GM21381 (cell line): ENCODE results near the gene RNFT2.
A peak's percentile ranks its signal among the peaks of the same experiment; 100 is the strongest.

Experiments
- ATAC-seq: cut with Tn5 transposase; IDR thresholded peaks from one replicate; pipeline ENCODE4 v1.9.1; 2021; ENCODE audit warnings: mild to moderate bottlenecking, moderate library complexity; ENCODE audit not compliant: unreplicated experiment

The RNFT2 gene

GRCh38 chr12:116821291-116821690 is 83.2 kb downstream of the RNFT2 start:
- no peak for ATAC-seq

GRCh38 chr12:116827432-116827831 is 89.3 kb downstream of the RNFT2 start:
- no peak for ATAC-seq

- no peak for ATAC-seq
Observed at GRCh38 chr12:116832353-116832752, 94.2 kb downstream of the RNFT2 start.

- no peak for ATAC-seq
Observed at GRCh38 chr12:116833474-116833873, 95.4 kb downstream of the RNFT2 start.

GRCh38 chr12:116835484-116835883 is 97.4 kb downstream of the RNFT2 start:
- no peak for ATAC-seq

GRCh38 chr12:116837097-116837496 is 99.0 kb downstream of the RNFT2 start:
- no peak for ATAC-seq

GRCh38 chr12:116838365-116838764 is 100.2 kb downstream of the RNFT2 start:
- ATAC-seq, result no peak

GRCh38 chr12:116839287-116839830 is 101.2 kb downstream of the RNFT2 start:
- no peak for ATAC-seq

- ATAC-seq, result no peak
Observed at GRCh38 chr12:116843085-116843484, 105.0 kb downstream of the RNFT2 start.

GRCh38 chr12:116849216-116849615 is 111.1 kb downstream of the RNFT2 start:
- no peak for ATAC-seq

GRCh38 chr12:116852303-116852702 is 114.2 kb downstream of the RNFT2 start:
- no peak for ATAC-seq

- no peak for ATAC-seq
Observed at GRCh38 chr12:116853507-116853906, 115.4 kb downstream of the RNFT2 start.

GRCh38 chr12:116855744-116856470 is 117.8 kb downstream of the RNFT2 start:
- no peak for ATAC-seq

GRCh38 chr12:116856729-116857128 is 118.6 kb downstream of the RNFT2 start:
- ATAC-seq, result no peak

GRCh38 chr12:116859079-116859478 is 121.0 kb downstream of the RNFT2 start:
- no peak for ATAC-seq

- ATAC-seq, result no peak
Observed at GRCh38 chr12:116860263-116860662, 122.1 kb downstream of the RNFT2 start.

GRCh38 chr12:116861320-116861719 is 123.2 kb downstream of the RNFT2 start:
- peak; percentile 83 for ATAC-seq

GRCh38 chr12:116862167-116862566 is 124.1 kb downstream of the RNFT2 start:
- no peak for ATAC-seq

GRCh38 chr12:116863275-116863767 is 125.2 kb downstream of the RNFT2 start:
- ATAC-seq, result no peak

GRCh38 chr12:116864371-116865160 is 126.5 kb downstream of the RNFT2 start:
- no peak for ATAC-seq

GRCh38 chr12:116867523-116867922 is 129.4 kb downstream of the RNFT2 start:
- ATAC-seq, result no peak

GRCh38 chr12:116870306-116870705 is 132.2 kb downstream of the RNFT2 start:
- ATAC-seq, result no peak
